ENCODE results near the gene TMCO2.

Gene TMCO2

DNA sequence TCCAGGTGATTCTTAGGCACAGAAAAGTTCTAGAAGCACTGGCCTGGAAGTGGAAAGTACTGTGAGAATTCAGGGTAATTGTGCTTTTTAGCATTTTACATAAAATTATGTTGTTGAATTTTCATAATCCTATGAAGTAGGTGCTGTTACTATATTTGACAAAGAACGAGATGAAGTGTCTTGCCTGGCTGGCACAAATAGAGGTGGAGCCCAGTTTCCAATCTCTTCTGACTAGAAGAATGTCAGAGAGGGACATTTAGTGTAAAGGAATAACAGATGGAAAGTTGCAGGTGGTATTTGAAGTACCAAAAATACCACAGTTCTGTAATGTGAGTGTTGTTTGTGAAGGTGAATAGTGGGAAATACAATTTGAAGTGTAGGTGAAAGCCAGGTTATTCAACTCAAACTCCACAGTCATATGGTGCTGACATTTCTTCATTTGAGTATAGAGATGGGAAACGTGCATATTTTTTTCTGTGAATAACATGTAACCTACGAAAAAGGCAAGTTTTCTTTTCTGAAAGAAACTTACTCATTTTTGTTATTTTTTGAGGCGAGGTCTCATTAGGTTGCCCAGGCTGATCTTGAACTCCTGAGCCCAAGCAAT, 3.5 kb upstream of the TMCO2 start:
- no peak overlapping the region for H3K4me3 ChIP-seq (ENCODE audit: low read depth, low read length)
- no peak for DNase-seq (ENCODE audit: low read depth)
- TF ChIP-seq, protein P1, sequence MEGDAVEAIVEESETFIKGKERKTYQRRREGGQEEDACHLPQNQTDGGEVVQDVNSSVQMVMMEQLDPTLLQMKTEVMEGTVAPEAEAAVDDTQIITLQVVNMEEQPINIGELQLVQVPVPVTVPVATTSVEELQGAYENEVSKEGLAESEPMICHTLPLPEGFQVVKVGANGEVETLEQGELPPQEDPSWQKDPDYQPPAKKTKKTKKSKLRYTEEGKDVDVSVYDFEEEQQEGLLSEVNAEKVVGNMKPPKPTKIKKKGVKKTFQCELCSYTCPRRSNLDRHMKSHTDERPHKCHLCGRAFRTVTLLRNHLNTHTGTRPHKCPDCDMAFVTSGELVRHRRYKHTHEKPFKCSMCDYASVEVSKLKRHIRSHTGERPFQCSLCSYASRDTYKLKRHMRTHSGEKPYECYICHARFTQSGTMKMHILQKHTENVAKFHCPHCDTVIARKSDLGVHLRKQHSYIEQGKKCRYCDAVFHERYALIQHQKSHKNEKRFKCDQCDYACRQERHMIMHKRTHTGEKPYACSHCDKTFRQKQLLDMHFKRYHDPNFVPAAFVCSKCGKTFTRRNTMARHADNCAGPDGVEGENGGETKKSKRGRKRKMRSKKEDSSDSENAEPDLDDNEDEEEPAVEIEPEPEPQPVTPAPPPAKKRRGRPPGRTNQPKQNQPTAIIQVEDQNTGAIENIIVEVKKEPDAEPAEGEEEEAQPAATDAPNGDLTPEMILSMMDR (IDR thresholded peaks at IDR 0.05; ENCODE audit: insufficient read depth, low read depth, low read length, missing control alignments), result no peak

DNA sequence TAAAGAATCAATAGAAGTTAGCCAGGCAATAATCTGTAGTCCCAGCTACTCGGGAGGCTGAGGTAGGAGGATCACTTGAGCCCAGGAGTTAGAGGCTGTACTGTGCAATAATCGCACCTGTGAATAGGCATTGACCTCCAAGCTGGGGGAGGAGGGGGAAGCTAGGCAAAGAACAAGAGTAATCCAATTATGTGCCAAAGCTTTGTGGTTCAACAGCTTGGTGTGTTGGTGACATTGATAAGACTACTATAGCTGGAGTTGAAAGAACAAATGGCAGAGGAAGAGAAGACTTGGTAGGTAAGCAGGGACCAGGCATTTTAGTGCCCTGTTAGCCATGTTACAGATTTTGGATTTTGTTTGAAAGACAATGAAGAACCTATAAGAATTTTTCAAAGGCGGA, 2.1 kb upstream of the TMCO2 start:
- TF ChIP-seq, protein P1 (IDR thresholded peaks at IDR 0.05; ENCODE audit: insufficient read depth, low read depth, low read length, missing control alignments), result no peak
- no peak for DNase-seq (ENCODE audit: low read depth)
- H3K4me3 ChIP-seq (ENCODE audit: low read depth, low read length), result no peak overlapping the region

DNA sequence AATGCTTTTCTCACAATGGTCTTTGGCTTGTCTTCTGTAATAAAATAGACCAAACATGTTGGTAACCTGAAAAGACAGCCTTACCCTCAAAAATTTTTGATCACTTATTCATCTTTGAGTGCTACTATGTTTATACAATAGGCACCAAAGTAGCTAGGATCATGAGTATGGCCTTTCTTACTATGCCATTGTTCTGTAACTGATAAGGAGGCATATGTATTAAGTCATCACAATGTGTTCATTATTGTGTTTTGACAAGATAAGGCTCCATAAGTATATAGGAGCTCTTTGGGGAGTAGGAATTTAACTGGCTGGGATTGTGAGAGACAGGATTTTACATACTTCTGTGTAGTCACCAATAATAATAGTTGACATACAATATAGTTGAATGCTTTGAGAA, 675 bp downstream of the TMCO2 start:
- no peak overlapping the region for H3K4me3 ChIP-seq (ENCODE audit: low read depth, low read length)
- TF ChIP-seq, protein P1 (IDR thresholded peaks at IDR 0.05; ENCODE audit: insufficient read depth, low read depth, low read length, missing control alignments), result no peak
- DNase-seq (ENCODE audit: low read depth), result no peak

DNA sequence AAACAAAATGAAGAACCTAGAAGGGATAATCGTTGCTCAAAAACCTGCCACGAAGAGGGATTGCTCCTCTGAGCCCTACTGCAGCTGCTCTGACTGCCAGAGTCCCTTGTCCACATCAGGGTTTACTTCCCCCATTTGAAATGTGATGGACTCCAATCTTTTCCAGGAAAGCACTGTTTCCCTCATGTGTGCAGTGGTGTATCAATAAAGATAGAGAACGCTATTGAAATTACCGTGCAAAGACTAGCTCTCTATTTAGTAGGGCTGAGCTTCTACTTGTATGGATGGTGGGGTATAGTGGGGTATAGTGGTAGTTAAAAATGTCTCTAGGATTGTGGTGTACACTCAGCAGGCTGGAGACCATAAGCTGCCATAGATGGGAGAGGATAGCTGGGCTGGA, 3.7 kb downstream of the TMCO2 start:
- no peak for DNase-seq (ENCODE audit: low read depth)
- TF ChIP-seq, protein P1 (IDR thresholded peaks at IDR 0.05; ENCODE audit: insufficient read depth, low read depth, low read length, missing control alignments), result no peak
- H3K4me3 ChIP-seq (ENCODE audit: low read depth, low read length), result no peak overlapping the region

DNA sequence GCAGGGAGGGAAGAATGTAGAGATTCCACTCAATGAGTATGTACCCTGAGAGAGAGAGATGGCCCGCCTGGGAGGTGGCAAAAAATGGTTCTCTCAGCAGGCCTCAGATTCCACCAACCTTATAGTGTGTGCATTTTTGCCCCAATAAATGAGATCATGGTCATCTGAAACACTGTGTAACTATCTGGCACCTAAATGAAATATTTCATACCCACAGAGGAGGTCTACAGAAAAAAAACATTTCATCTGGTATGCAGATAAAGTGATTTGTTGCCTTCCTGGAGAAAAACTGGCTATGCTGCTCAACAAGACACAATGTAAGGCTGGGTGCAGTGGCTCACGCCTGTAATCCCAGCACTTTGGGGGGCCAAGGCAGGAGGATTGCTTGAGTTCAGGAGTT, 4.9 kb downstream of the TMCO2 start:
- TF ChIP-seq, protein P1 (IDR thresholded peaks at IDR 0.05; ENCODE audit: insufficient read depth, low read depth, low read length, missing control alignments), result no peak

DNA sequence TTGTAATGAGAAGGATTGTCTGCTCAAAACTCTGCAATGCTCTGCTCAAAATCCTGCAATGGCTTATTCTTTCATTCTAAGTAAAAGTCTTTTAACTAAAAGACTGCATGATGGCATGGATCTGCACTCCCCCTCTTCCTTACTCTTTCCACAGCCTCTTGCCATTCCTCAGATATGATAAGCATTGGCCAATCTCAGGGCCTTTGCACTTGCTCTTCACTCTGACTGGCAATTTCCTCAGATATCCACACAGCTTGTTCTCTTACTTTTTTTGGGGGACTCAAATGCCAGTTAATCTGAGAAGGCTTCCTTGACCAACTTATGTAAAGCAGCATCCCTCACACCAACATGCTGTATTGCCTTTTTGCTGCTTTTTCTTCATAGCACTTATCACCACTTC, 7.5 kb downstream of the TMCO2 start:
- no peak overlapping the region for H3K4me3 ChIP-seq (ENCODE audit: low read depth, low read length)
- TF ChIP-seq, protein P1 (IDR thresholded peaks at IDR 0.05; ENCODE audit: insufficient read depth, low read depth, low read length, missing control alignments), result no peak
- DNase-seq (ENCODE audit: low read depth), result no peak

More for the DNA sequence above, 4.9 kb downstream of the TMCO2 start:
- H3K4me3 ChIP-seq (ENCODE audit: low read depth, low read length), result no peak overlapping the region
- no peak for DNase-seq (ENCODE audit: low read depth)
